NCI-H1092 treated with DMSO at 0.1 percent for 48 hours (cell line): ENCODE data around the gene SEMA4C.
"Not testable (repeated sequence)": the region's sequence is repeated elsewhere in the genome, so short reads cannot be mapped to it uniquely, and the experiment has no call there.

Experiments used
- DNase-seq: peaks from one replicate; lab custom pipeline; 2025; lab: John Stamatoyannopoulos, UW

Gene SEMA4C

GRCh38 chr2:96897491-96898134 is 27.7 kb upstream of the SEMA4C start:
- no peak for DNase-seq

- DNase-seq = peak; percentile 16
Measured at GRCh38 chr2:96895746-96896651, 26.1 kb upstream of the SEMA4C start.

GRCh38 chr2:96895032-96895745 is 25.3 kb upstream of the SEMA4C start:
- DNase-seq = no peak

GRCh38 chr2:96894151-96894531 is 24.3 kb upstream of the SEMA4C start:
- DNase-seq = no peak

GRCh38 chr2:96893289-96894150 is 23.6 kb upstream of the SEMA4C start:
- DNase-seq = no peak

- DNase-seq = no peak
Measured at GRCh38 chr2:96891591-96892333, 21.9 kb upstream of the SEMA4C start.

- no peak for DNase-seq
Measured at GRCh38 chr2:96890726-96891385, 21.0 kb upstream of the SEMA4C start.

- DNase-seq = no peak
Measured at GRCh38 chr2:96890252-96890651, 20.4 kb upstream of the SEMA4C start.

- DNase-seq = not testable (repeated sequence)
Measured at GRCh38 chr2:96889502-96889901, 19.6 kb upstream of the SEMA4C start.

- DNase-seq = no peak
Measured at GRCh38 chr2:96888072-96889011, 18.5 kb upstream of the SEMA4C start.

GRCh38 chr2:96887493-96888012 is 17.7 kb upstream of the SEMA4C start:
- no peak for DNase-seq

- DNase-seq = no peak
Measured at GRCh38 chr2:96885432-96886347, 15.8 kb upstream of the SEMA4C start.

- DNase-seq = no peak
Measured at GRCh38 chr2:96884299-96885094, 14.6 kb upstream of the SEMA4C start.

- no peak for DNase-seq
Measured at GRCh38 chr2:96883306-96883705, 13.4 kb upstream of the SEMA4C start.

- DNase-seq = no peak
Measured at GRCh38 chr2:96882906-96883305, 13.0 kb upstream of the SEMA4C start.

- DNase-seq = no peak
Measured at GRCh38 chr2:96882230-96882629, 12.3 kb upstream of the SEMA4C start.
